Activated T-cell treated with anti-CD3 and anti-CD28 coated beads, Interleukin-2, amount 50 U/mL, for 24 hours (primary cell): ENCODE results near the gene SSNA1.

Experiments
- DNase-seq: peaks from one replicate; pipeline ENCODE4 v3.0.0-alpha.2; 2020
- H3K27ac Mint-ChIP-seq: 2 replicates; pipeline ENCODE4 v1.8.0; 2020; ENCODE audit warnings: mild to moderate bottlenecking, mixed read lengths
- H3K27me3 Mint-ChIP-seq: 2 replicates; pipeline ENCODE4 v1.8.0; 2020; ENCODE audit warnings: mixed read lengths
- H3K36me3 Mint-ChIP-seq: 2 replicates; pipeline ENCODE4 v1.8.0; 2020; ENCODE audit warnings: low read depth, mixed read lengths
- H3K4me1 Mint-ChIP-seq: 2 replicates; pipeline ENCODE4 v1.8.0; 2020; ENCODE audit warnings: low read depth, mixed read lengths
- H3K4me3 Mint-ChIP-seq: 2 replicates; pipeline ENCODE4 v1.8.0; 2020; ENCODE audit warnings: mild to moderate bottlenecking, moderate library complexity, mixed read lengths
- H3K9me3 Mint-ChIP-seq: 2 replicates; pipeline ENCODE4 v1.8.0; 2020; ENCODE audit warnings: mixed read lengths

The SSNA1 gene

GRCh38 chr9:137161558-137162486, 26.7 kb upstream of the SSNA1 start:
- Mint-ChIP-seq H3K4me1 (peaks cover 21% of the 10 kb centered on the region), H3K27ac (no peak overlapping the region), H3K4me3 (no peak overlapping the region), H3K27me3 (peaks cover 86% of the 10 kb centered on the region), H3K36me3 (no peaks in the 10 kb centered on the region), H3K9me3 (no peaks in the 10 kb centered on the region)
- no peak for DNase-seq

GRCh38 chr9:137162505-137163364, 25.7 kb upstream of the SSNA1 start:
- DNase-seq = no peak
- Mint-ChIP-seq H3K27ac (no peak overlapping the region), H3K4me3 (no peak overlapping the region), H3K27me3 (peaks cover 83% of the 10 kb centered on the region), H3K9me3 (no peaks in the 10 kb centered on the region), H3K4me1 (peaks cover 18% of the 10 kb centered on the region), H3K36me3 (no peaks in the 10 kb centered on the region)

- Mint-ChIP-seq H3K27ac (no peak overlapping the region), H3K27me3 (peaks cover 77% of the 10 kb centered on the region), H3K9me3 (no peaks in the 10 kb centered on the region), H3K36me3 (no peaks in the 10 kb centered on the region), H3K4me3 (no peak overlapping the region), H3K4me1 (peaks cover 14% of the 10 kb centered on the region)
- DNase-seq = no peak
Measured at GRCh38 chr9:137163365-137163715, 25.1 kb upstream of the SSNA1 start.

- Mint-ChIP-seq H3K27ac (no peak overlapping the region), H3K4me3 (no peak overlapping the region), H3K27me3 (peaks cover 76% of the 10 kb centered on the region), H3K36me3 (no peaks in the 10 kb centered on the region), H3K4me1 (peaks cover 14% of the 10 kb centered on the region), H3K9me3 (no peaks in the 10 kb centered on the region)
- no peak for DNase-seq
Measured at GRCh38 chr9:137163805-137164204, 24.7 kb upstream of the SSNA1 start.

- H3K9me3 Mint-ChIP-seq = no peaks in the 10 kb centered on the region
- H3K4me1 Mint-ChIP-seq = peaks cover 11% of the 10 kb centered on the region
- peaks cover 72% of the 10 kb centered on the region for H3K27me3 Mint-ChIP-seq
- no peaks in the 10 kb centered on the region for H3K36me3 Mint-ChIP-seq
- H3K27ac Mint-ChIP-seq = no peak overlapping the region
- H3K4me3 Mint-ChIP-seq = no peak overlapping the region
- no peak for DNase-seq
Measured at GRCh38 chr9:137164370-137165249, 23.9 kb upstream of the SSNA1 start.

- Mint-ChIP-seq H3K9me3 (no peaks in the 10 kb centered on the region), H3K27ac (no peak overlapping the region), H3K4me3 (no peak overlapping the region), H3K4me1 (peaks cover 11% of the 10 kb centered on the region), H3K36me3 (no peaks in the 10 kb centered on the region), H3K27me3 (peaks cover 70% of the 10 kb centered on the region)
- DNase-seq = no peak
Measured at GRCh38 chr9:137165250-137165836, 23.1 kb upstream of the SSNA1 start.

GRCh38 chr9:137166380-137167229, 21.9 kb upstream of the SSNA1 start:
- peaks cover 72% of the 10 kb centered on the region for H3K27me3 Mint-ChIP-seq
- no peaks in the 10 kb centered on the region for H3K36me3 Mint-ChIP-seq
- no peaks in the 10 kb centered on the region for H3K9me3 Mint-ChIP-seq
- H3K4me3 Mint-ChIP-seq = no peak overlapping the region
- H3K27ac Mint-ChIP-seq = no peak overlapping the region
- H3K4me1 Mint-ChIP-seq = peaks cover 11% of the 10 kb centered on the region
- DNase-seq = no peak

GRCh38 chr9:137167277-137167746, 21.2 kb upstream of the SSNA1 start:
- Mint-ChIP-seq H3K4me1 (peaks cover 11% of the 10 kb centered on the region), H3K27ac (no peak overlapping the region), H3K36me3 (no peaks in the 10 kb centered on the region), H3K4me3 (no peak overlapping the region), H3K9me3 (no peaks in the 10 kb centered on the region), H3K27me3 (peaks cover 76% of the 10 kb centered on the region)
- DNase-seq = no peak

- peaks cover 9% of the 10 kb centered on the region for H3K4me1 Mint-ChIP-seq
- H3K4me3 Mint-ChIP-seq = no peak overlapping the region
- H3K36me3 Mint-ChIP-seq = no peaks in the 10 kb centered on the region
- no peak overlapping the region for H3K27ac Mint-ChIP-seq
- peaks cover 77% of the 10 kb centered on the region for H3K27me3 Mint-ChIP-seq
- no peaks in the 10 kb centered on the region for H3K9me3 Mint-ChIP-seq
- no peak for DNase-seq
Measured at GRCh38 chr9:137167747-137168572, 20.5 kb upstream of the SSNA1 start.

- no peaks in the 10 kb centered on the region for H3K9me3 Mint-ChIP-seq
- no peak overlapping the region for H3K27ac Mint-ChIP-seq
- no peak for DNase-seq
- peaks cover 5% of the 10 kb centered on the region for H3K4me1 Mint-ChIP-seq
- no peak overlapping the region for H3K4me3 Mint-ChIP-seq
- H3K36me3 Mint-ChIP-seq = no peaks in the 10 kb centered on the region
- peaks cover 77% of the 10 kb centered on the region for H3K27me3 Mint-ChIP-seq
Measured at GRCh38 chr9:137168573-137168903, 19.9 kb upstream of the SSNA1 start.

- Mint-ChIP-seq H3K4me1 (peaks cover 6% of the 10 kb centered on the region), H3K4me3 (peak overlapping the region; percentile 51), H3K9me3 (no peaks in the 10 kb centered on the region), H3K36me3 (no peaks in the 10 kb centered on the region), H3K27me3 (peaks cover 79% of the 10 kb centered on the region), H3K27ac (no peak overlapping the region)
- DNase-seq = peak; percentile 50
Measured at GRCh38 chr9:137168904-137169856, 19.3 kb upstream of the SSNA1 start.

GRCh38 chr9:137169896-137170358, 18.5 kb upstream of the SSNA1 start, which contains the start of gene LRRC26:
LRRC26 (minus strand) TSS chr9:137170051; CDS start chr9:137169943, 108 bp downstream.
- no peaks in the 10 kb centered on the region for H3K9me3 Mint-ChIP-seq
- peaks cover 10% of the 10 kb centered on the region for H3K4me1 Mint-ChIP-seq
- H3K27me3 Mint-ChIP-seq = peaks cover 71% of the 10 kb centered on the region
- no peak within 1 kb of the TSS for H3K27ac Mint-ChIP-seq
- H3K4me3 Mint-ChIP-seq = peak within 1 kb of the TSS; percentile 51
- H3K36me3 Mint-ChIP-seq = no peaks in the 10 kb centered on the region
- DNase-seq = no peak
